GM12874 (cell line): Measurements from ENCODE around the gene SUPV3L1.

Experiments
- TF ChIP-seq, protein P1 (sequence below): IDR thresholded peaks from 2 replicates; pipeline ENCODE4 v1.5.1; 2011; ENCODE audit warnings: low read depth, mild to moderate bottlenecking, control low read depth, low read length, moderate library complexity; ENCODE audit not compliant: insufficient read depth

The SUPV3L1 gene

DNA sequence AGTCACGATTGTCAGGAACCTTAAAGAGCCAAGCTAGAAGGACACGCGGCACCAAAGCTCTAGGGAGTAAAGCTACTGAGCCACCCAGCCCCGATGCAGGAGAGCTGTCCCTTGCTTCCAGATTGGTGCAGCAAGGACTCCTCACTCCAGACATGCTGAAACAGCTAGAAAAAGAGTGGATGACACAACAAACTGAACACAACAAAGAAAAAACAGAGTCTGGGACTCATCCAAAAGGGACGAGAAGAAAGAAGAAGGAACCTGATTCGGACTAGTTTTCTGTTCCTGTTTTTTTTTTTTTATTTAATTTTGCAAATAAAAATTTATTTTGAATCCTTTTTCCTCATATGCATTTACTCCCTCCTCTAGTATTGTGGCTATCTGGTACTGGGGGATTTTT lies 28.7 kb downstream of the SUPV3L1 start:
- TF ChIP-seq, protein P1, sequence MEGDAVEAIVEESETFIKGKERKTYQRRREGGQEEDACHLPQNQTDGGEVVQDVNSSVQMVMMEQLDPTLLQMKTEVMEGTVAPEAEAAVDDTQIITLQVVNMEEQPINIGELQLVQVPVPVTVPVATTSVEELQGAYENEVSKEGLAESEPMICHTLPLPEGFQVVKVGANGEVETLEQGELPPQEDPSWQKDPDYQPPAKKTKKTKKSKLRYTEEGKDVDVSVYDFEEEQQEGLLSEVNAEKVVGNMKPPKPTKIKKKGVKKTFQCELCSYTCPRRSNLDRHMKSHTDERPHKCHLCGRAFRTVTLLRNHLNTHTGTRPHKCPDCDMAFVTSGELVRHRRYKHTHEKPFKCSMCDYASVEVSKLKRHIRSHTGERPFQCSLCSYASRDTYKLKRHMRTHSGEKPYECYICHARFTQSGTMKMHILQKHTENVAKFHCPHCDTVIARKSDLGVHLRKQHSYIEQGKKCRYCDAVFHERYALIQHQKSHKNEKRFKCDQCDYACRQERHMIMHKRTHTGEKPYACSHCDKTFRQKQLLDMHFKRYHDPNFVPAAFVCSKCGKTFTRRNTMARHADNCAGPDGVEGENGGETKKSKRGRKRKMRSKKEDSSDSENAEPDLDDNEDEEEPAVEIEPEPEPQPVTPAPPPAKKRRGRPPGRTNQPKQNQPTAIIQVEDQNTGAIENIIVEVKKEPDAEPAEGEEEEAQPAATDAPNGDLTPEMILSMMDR = no peak

DNA sequence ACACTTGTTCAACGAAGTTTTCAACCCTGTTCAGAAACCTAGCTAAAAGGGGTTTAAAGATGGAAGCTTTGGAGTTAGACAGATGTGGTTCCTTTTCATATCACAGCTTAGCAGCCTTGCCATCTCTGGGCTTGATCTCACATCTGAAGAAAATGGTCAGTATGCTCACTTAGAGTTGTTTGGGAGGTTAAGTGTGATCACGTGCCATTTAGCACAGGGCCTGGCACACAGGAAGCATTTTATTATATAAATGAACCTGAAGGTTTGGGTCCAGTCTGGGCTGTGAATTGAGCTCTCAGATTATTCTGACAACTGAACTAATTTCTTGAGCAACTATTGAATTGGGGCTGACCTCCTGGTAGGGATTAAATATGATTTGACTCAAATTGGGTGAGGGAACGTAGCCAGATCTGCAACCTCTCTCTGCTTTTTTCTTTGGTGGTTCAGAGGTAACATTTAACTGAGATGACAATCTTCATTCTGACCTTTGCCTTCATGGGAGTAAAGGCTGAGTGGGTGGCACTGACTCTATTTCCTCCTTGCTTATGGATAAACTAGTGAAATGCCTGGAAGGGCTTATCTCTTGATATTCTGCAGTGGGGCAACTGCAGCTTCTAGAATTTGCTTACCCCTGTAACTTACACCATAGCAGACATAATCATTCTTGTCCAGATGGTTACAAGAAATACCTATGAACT lies 29.9 kb downstream of the SUPV3L1 start:
- TF ChIP-seq, protein P1 = no peak

DNA sequence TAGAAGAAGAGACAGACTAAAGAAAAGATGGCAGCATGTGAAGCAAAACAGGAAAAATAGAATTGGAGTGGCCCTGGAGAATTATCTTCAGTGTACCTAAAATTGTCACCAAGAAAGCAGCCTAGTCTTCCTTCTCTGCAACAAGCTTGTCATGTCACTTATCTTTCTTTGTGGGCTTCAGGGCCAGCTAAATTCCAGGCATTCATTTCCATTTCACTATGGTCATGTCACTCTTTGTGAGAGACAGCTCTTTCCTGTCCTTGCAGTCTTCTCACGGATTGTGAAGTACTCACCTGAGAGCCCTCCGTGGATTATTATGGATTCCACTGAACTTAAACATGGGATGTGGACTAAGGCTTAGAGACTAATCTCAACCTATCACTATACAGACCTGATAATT lies 31.1 kb downstream of the SUPV3L1 start:
- TF ChIP-seq, protein P1 = no peak

DNA sequence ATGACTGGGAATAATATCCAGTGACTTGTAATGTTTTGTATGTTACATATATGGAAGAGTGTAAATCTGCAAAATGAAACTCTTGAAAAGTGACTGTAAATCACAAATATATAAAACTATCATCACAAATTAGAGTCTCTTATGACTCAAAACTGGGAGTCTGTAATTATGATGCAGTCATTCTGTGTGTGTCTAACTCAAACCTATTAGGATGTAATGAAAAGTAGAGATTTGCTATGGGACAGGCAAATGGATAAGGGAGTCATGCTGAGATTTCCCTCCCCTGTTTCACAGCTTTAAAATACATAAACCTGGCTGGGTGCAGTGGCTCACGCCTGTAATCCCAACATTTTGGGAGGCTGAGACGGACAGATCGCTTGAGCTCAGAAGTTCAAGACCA lies 31.5 kb downstream of the SUPV3L1 start:
- TF ChIP-seq, protein P1 = no peak

DNA sequence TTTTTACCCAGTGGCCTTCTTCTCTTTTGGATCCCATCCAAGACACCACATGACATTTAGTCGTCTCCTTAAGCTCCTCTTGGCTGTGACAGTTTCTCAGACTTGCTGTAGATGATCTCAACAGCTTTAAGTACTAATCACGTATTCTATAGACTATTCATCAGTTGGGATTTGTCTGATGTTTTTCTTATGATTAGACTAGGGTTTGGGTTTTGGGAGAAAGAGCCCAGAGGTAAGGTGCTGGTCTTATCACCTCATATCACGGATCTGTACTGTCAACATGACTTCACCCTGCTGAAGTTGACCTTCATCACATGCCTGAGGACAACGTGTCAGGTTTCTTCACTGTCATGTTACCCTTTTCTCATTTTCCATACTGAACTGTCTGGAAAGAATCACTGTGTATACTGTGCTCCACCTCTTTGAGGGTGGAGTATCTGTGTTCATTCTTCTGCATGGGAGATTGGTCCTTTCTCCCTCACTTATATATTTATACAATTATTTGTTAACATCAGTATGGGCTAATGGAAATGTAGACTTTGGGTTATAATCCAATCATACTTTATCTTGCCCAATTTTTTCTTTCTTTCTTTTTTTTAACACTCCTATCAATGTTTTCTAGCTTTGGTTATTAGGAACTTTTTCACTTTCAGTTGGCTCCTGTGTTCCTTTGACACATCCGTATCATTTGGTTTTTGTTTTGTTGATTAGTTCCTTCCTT lies 33.7 kb downstream of the SUPV3L1 start:
- TF ChIP-seq, protein P1 = no peak

DNA sequence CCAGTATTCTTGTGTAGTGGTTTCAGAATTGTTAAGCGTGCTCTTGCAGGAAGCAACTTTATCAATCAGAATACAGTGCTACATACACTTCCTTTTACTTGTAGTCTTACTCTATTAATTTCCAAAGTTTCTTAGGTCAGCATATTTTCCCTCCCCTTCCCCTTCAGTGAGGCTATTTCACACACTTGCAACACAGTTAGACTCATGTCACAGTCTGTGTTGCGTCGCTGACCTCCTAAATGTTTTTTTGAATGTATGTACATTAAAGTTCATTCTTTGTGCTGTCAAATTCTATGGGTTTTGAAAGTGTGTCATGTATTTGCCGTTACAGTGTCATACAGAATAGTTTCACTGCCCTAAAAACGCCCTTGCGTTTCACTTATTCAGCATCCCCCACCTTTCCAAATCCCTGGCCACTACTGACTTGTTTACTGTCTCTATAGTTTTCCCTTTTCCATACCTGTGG lies 34.7 kb downstream of the SUPV3L1 start:
- TF ChIP-seq, protein P1 = no peak

DNA sequence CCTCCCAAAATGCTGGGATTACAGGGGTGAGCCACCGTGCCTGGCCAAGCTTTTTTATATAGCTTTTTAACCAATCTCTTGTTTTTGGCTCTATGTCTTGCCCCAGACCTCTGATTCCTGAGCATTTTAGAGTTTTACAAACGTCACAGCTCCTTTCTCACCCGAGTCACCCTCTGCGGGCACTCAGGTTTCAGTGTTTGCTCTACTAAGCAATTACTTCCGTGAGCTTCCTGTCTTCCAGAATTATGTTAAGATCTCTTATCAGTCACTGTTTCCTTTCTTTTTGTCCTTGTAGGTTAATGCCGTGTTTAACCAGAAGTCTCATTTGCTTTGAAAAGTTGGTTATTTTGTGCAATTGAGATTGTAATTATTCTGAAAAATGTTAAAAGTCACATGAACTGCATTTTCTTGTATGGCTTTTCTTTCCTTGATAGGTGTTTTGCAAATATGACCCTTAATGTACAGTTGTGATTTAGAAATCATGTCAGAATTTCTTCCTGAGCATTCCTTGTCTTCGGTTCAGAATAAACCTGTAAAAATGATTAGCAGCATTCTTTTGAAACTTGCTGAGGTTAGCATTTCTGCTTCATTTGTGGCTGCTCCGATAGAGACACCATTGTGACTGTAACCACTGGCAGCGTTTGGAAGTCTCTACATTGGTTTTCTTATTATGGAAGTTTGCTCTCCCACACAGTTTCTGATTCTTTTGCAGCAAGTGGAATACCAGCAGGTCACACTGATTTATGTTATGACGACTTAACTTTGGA lies 35.6 kb downstream of the SUPV3L1 start:
- TF ChIP-seq, protein P1 = no peak
